SK-N-DZ (cell line): ENCODE results near the gene TSPAN2.

Experiments
- DNase-seq: peaks from one replicate; pipeline ENCODE4 v3.0.0-alpha.2; 2015; ENCODE audit warnings: low spot score

Gene TSPAN2

DNA sequence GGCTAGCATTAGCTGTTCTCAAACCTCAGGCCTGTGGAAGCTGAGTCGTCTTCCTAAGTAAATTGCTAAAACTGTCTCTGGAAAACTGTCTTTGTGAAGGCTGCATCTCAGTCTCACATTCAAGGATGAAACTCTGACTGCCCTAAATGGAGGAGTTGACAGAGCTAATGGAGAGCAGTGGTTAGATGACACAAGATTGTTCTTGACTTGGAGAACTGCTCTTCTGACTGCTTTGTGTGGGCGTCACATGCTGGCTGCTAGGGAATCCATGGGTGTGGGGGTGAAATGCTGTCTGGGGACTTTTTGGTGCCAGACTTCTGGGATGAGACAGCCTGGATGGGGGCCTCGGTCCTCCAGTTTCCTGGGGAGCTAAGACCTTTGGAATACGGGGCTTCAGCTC, 24.5 kb upstream of the TSPAN2 start:
- DNase-seq, result no peak

DNA sequence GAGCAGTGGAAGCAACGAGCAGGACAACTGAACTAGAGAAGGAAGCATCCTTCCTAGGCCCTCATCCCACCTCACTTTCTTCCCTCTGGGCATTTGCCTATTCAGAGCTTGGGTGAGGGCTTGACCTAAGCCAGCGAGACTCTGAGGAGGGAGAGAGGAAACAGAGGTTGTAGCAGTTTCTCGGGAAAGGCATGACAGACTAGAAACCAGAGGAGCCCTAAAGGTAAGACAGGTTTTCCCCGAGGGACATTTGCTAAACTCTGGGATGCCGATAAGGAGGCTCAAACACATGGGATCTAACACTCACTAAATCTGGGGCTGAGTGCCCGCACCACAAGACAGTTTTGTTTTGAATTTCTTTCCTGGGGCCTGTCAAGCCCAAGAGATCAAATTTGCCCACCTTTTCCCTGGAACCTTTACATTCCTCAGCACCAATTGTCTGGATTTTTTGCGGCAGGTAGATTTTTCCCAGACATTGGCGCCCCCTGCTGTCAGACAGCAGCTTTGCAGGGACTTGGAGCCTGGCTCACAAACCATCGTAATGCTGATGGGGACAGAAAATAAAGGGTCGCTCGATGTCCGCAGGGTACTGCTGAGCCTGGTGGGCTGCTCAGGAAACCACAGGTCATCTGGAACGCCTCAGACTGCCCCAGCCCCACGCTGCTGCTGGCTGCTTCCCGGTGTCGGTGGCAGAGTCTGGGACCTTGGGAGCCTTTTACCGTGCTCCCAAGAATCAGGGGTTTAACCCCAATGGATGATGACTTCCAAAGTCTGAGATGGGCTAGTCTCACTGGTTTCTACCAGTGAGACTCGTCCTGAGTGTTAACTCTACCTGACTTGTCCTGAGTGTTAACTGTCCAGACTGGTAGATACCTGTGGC, 23.4 kb upstream of the TSPAN2 start:
- peak; percentile 11 for DNase-seq

DNA sequence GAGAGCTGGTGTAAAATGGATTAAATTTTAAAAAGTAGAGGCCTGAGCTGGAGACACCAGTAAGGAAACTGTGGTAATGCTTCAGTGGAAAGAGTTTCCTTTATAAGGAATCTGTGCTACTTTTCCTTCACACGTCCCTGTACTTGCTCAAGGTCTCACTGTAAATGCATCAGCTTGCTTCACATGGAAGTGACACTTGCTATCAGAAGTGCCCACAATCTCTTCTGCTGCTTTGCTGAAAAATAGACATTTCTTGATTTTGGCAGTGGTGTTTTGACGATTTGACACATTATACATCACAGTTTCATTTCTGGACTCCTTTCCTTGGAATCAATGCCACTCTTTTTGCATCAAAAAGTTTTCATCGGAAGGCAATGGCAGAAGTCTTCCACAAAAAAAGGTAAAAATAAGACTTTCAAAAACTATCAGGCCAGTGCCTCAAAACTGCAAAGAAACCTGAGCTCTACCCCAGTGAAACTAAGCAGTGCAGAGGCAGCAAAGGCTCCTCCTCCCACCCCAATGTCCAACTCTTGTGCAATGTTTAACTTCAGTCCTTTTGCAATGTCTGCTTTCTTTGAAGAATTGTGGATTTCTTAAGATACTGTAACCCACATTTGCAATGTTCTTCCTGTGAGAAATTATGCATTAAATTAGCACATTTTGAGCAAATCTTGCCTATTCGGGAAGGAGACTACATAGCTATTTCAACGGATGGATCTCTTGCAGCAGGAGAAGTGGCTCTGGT, 18.4 kb upstream of the TSPAN2 start:
- no peak for DNase-seq

DNA sequence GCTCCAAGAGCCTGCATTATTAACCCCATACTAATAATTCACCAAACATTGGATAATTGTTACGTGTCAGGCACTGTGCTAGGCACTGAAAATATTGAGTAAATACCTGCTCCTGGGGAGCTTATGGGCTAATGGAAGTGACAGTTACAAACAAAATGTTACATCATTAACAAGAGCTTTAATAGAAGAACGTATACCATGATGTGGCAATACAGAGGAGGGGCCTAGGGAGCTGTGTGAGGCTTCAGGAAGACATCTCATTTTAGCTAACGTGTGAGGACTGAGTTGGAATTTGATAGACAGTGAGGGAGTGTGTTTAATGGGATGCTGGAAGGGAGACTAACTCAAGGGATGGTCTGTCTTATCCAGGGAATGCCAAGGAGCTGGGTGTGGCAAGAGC, 16.5 kb upstream of the TSPAN2 start:
- no peak for DNase-seq

DNA sequence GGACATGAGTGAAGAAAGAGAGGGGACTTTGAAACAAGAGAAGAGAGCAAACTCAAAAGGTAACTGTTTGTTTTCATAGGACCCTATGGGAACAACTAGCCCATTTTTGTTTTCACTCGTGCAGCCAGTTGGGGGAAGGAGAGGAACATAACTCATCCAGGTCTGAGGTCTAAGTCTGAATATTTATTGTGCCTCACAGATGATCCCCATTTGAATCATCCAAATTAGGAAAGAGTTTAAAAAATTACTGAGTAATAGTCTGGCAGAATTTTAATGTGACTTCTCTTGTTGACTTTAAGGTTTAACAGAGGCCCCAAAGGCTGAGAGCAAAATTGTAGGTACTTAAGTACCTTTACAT, 10.4 kb upstream of the TSPAN2 start:
- no peak for DNase-seq

DNA sequence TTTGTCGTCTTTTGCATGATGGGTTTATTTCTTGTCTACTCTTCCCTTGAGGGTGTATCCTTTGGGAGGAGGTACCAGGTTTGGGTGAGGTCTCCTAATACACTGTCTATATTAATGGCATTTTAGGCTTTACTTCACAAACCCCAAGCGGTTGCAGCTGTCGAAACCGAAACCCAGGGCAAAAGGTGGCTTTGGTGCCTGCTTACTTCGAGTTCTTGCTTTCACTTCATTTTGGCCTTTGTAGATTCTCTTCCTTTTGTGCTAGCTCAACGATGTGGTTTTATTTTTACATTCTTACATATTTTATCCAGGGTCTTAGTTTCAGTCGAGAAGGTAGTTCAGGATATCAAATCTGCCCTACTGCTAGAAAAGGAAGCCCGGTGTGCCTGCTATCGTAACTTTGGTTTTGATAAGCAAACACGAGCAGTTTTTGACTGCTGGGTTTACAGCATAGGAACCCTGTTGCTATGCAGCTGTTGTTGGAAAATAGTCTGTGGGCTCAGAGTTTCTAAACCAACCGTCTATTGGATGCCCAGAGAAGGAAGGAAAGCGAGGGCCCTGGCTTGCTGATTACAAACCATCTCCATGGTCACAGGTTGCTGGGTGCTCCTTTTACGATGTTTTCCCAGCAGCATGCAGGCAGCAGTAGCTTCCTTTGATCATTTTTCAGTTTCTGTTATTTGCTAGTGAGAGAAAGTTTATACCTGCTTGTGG, 9.8 kb upstream of the TSPAN2 start:
- no peak for DNase-seq

DNA sequence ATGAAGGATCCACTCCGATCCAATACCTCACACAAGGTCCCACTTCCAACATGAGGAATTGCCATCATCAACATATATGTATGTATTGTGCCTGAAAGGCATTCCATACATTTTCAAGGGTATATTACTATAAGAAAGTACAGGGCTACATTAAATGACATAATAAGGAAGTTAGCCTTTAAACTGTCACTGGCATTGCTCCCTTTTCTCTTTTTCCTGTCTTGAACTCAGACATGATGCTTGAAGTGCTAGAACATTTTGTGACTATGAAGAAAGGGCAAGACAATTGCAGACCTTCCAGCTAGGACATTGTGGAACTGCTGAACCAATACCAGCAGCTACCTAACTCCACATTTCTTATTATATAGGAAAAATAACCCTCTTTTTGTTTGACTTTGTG, 2.9 kb upstream of the TSPAN2 start:
- DNase-seq, result no peak

DNA sequence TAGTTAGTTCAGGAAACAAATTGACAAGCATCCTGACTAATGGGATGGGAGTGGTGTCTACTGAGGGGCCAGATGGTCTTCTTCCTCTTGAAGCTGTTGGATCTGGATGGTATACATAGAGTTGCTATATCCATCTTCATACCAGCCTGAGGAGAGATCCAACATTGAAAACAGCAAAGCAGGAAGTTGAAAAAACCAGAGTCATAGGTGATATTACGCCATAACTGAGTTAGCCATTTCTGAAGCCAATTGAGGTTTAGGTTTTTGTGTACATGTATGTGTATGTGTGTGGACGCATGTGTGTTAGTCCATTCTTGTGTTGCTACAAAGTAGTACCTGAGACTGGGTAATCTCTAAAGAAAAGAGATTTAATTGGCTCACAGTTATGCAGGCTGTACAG, 2.3 kb upstream of the TSPAN2 start:
- no peak for DNase-seq

DNA sequence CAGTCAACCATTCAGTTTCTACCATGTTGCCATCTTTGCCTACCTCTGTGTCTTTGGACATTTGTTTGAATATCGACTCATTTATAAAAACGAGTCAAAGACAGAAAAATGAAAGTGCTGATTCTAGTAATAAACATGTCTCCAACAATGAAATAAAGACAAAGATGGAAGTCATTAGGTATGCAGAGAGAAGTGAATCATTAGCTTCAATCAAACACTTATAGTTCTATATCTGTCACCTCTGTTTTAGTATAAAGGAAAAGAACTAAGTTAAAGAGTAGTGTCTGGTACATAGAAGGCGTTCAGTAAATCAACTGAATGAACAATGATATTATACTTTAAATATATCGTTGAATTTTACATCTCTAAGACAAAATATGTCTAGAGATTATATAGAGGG, 1.7 kb upstream of the TSPAN2 start:
- DNase-seq, result no peak

DNA sequence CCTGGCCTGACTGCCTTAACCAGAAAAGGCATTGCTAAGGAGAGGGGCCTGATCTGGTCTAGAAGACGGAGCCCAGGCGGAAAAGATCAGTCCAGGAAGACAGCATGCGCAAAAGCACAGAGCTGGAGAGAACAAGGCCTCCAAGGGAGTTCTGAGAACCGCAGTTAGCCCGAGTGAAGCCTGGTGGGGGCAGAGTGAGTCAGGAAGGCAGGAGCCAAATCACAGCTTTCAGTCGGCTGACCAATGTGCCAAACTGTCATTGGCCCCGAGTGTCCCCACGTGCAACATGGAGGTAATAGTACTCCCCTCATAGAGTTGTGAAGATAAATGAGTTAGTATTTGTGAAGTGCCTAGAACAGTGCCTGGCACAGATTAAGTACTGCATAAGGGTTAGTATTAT, 1.2 kb upstream of the TSPAN2 start:
- no peak for DNase-seq

DNA sequence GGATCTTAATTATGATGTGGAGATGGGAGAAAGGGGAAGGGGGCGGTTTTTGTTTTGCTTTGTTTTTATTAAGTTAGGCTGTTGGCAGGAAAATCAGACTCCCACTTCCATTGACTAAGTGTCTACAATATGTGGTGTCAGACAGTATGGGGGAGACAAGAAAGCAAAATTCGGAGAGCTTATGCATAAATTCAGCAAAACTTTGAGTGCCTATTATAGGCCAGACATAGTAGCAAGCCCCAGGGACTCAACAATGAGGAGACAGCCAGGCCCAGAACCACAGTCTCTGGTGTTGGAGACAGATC, 835 bp upstream of the TSPAN2 start:
- DNase-seq, result no peak

DNA sequence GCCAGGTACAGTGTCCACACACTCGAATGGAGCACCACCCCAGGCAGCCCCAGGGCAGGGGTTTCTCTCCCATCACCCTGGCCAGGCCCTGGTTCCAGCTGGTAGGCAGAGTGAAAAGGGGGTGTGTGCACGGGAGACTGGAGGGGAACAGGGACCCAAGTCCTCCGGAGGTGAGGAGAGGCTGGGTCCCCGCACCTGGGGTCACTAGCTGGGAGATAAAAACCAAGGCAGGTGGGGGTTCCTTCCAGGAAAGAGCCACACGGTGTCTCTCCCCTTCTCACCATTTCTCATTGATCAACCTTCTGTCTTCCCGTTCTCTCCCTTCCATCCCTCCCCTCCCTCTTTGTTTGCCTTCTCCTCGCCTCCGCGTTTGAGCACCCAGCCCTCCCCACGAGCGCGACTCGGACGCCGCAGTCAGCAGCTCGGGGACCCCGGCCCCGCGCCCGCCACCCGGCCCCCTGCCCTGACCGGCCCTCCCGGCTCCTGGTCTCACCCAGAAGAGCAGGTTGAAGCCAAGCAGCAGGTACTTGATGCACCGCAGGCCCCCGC, 358 bp downstream of the TSPAN2 start:
- DNase-seq, result no peak

DNA sequence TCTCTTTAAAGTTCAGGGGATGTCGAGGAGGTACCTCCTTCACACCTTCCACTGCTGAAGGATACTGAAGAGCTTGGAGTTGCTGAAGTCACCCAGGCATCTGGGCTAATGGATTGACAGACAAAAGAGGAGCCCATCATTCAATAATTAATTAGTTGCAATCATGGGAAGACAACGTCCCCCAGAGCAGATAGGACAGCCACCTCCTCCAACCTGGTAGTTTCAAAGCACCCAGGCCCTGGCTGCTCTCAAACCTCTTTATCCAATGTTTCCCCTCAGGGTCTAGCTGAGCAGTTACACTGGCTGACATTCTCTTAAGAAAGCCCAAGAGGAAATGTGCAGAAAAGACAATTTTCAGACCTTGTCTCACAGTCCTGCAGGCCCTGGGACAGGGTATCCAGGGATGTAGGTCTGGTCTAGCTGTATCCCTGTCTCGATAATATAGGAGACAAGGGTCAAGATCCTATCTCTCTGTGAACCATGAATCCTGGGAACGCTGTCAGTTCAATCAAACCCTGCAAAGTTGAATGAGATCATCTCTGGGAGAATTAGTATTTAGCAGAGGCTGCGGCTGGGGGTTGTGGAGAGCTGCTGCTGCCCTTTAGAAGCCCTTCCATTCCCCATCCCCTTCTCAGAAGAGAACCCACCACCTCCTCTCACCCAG, 1.1 kb downstream of the TSPAN2 start:
- DNase-seq, result no peak

DNA sequence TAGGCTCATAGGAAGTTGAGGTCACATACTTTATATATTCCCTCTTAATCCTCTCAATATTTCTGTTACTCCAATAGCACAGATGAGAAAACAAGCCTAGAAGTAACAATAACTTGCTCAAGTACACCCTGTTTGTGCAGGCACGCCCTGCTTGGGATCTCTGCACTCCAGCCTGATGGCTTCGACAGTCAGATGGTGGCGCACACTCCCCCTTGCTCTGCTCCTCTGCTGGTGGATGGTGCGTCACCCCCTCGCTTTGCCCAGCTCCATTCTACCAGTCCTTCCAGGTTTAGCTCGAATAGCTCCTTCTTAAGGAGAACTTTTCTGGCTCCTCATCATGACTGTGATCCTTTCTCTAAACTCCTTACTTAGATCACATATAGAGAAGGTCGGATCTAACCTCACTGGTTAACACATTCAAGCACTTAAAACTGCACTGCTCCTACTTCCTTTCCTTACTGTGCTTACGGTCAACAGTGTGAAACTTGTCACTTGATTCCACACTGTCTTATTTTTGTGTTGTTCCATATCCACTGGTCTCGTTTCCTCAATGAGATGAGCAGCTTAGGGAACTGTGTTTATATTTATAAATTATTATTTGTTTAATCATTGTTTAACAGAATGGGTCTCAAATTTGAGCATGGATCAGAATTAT, 3.0 kb downstream of the TSPAN2 start:
- DNase-seq, result no peak

DNA sequence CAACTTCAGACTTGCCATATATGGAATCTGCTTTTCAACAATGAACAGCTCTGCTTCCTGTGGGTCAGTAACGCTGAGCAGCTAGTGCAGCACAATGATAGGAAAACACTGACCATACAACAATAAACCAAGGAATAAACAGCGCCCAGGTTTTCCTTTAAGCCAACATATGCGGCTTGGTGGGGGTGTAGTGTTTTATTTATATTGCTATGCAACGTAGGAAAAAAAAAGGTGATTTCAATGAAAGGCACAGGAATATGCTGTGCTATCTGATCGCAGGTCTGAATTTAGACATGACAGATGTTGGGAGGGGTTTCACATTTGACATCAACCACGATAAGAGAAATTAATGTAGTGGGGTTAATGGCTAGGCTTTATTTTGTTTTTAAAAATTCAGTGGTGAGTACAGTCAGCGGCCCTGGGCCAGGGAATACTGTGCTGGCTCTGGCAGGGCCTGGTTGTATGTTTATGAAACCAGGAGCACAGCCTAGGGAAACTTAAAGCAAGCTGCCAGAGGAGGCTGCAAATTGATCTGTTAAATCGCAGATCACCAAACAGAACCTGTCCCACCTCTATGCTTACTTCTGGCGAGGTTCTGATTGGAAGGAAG, 4.3 kb downstream of the TSPAN2 start:
- DNase-seq, result no peak

DNA sequence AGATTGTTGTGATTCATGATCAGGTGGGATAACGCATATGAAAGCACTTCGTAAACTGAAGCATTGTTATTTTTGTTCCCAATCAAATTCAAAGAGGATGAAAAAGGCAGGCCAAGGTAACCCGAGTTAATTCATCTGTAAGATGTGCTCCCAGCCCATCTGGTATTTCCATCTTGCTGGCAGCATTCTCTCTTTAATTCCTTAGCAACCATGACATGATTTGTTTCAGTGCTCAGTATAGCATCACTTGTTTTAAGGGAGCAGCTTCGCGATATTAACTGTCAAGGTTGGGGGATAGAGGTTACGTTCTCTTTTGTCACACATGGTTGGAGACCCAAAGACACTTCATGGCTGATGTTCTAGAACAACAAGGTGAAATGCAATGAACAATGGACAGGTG, 6.4 kb downstream of the TSPAN2 start:
- no peak for DNase-seq

DNA sequence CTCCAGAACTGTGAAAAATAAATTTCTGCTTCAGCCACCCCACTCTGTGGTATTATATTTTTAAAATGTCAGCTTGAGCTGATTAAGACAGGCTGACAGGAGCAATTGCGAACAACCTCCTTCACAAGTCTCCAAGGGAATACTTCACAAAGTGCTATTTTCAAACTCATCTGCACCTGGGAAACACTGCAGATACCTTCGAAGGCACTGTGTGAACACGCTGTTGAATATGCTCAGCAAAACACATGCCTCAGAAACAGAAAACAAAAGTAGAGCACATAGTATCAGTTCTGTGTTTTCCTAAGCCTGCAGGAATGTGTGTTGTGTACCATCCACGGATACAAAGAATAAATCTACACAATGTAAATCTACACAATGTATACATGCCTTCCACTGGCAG, 10.6 kb downstream of the TSPAN2 start:
- no peak for DNase-seq

DNA sequence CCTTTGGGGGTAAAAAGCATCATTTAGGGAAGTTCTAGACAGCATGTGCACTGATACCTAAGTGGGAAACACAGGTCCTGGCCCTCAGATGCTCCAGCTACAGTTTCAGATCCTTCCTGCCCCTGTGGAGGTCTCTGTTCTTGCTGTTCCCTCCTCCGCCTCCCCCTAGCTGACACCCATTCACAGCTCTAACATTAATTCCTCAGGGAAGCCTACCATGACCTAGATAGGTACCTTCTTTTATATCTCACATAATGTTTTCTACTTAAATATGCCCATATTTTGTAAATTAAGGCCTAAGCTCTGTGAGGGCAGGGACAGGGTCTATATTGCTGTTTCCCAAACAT, 11.3 kb downstream of the TSPAN2 start:
- DNase-seq, result no peak

DNA sequence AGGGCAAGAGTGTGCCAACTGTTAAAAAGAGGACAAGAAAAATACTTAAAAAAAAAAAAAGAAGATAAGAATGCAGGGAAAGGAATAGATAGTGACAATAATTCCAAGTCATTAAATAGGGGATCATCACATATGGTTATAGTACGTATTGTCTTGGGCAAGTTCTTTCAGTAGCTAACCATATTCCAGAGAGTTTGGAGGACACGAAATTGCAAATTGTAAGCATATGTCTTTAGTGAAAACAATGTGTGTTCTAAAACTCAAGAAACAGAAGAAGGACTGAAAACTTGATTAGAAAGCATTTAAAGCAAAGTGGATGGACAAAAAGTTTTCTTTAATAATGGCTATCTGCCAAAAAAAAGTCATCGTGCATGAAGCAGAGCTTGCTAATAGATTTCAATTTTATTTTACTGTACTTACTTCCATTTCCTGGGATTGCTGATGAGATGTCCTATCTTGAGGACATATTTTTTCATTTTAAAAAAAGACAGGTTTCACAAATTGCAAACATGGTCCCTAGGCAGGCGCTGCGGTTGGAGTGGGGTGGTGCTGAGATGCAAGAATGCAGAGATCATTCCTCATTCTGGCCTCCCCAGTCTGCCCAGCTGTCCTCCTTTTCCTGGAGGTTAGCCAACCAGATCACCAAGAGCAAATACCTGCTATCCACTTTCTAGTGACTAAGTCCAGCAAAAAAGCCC, 11.9 kb downstream of the TSPAN2 start:
- DNase-seq, result no peak

DNA sequence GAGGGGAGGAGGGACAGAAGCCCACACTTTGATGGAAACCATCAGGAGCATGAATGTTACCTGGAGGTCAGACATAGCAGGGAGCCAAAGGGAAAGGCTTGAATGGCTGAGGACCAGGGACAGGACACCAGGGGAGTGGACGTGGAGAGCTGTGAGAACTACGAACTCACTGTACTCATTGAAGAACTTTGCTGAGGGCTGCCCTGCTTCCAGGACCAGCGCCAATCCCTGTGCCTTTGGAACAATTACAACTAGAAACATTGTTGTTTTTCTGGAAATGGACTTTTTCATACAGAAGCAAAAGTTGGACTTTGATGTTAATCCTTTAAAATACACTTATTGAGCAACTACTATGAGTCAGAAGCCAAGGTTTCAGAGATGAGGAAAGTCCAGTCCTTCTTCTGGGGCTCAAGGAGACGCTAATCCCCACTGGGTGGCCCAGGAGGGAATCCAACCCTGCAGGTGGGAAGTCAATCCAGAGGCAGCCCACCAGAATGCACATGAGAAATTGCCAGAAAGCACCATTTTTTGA, 12.9 kb downstream of the TSPAN2 start:
- DNase-seq, result no peak
